ENCODE data around the gene NHEJ1.
"Not testable (repeated sequence)": the region's sequence is repeated elsewhere in the genome, so short reads cannot be mapped to it uniquely, and the experiment has no call there.

GRCh38 chr2:219201331-219201730 is 40.7 kb upstream of the NHEJ1 start:
- not testable (repeated sequence) for TF ChIP-seq CTCF (IDR thresholded peaks at IDR 0.05; ENCODE audit: extremely low read depth in 1 of 2, insufficient read depth in 1 of 2, low read depth in 1 of 2, low read length in 2 of 2); JUN (IDR thresholded peaks at IDR 0.05; ENCODE audit: borderline replicate concordance, insufficient read depth, insufficient read length, low read depth); POLR2AphosphoS5 (IDR thresholded peaks at IDR 0.05; ENCODE audit: insufficient read depth, low read depth, low read length); POLR2A (IDR thresholded peaks at IDR 0.05; ENCODE audit: low read depth, low read length); MYC (IDR thresholded peaks at IDR 0.05; ENCODE audit: low read depth, low read length); MAX (IDR thresholded peaks at IDR 0.05; ENCODE audit: insufficient read depth, insufficient read length); EZH2 (IDR thresholded peaks at IDR 0.05; ENCODE audit: borderline replicate concordance, low read depth, low read length, severe bottlenecking)
